SK-N-SH treated with all-trans-retinoic acid at 6 μM for 48 hours (cell line): Measurements from ENCODE around the gene CEP63.

ENCODE experiments used
- BACH2 ChIP-seq: fragments of 250-450 bp; sonication (Bioruptor Pico); IDR thresholded peaks from 2 replicates; pipeline ENCODE4 v1.9.0; 2021; ENCODE audit warnings: mild to moderate bottlenecking, borderline replicate concordance
- CSRNP3 ChIP-seq: fragments of 250-450 bp; sonication (Bioruptor Pico); IDR thresholded peaks from 2 replicates; pipeline ENCODE4 v1.5.1; 2021; ENCODE audit warnings: mild to moderate bottlenecking, moderate library complexity
- GLIS3 ChIP-seq: fragments of 250-450 bp; sonication (Bioruptor Pico); IDR thresholded peaks from 2 replicates; pipeline ENCODE4 v1.5.0; 2020; ENCODE audit warnings: mild to moderate bottlenecking, moderate library complexity
- ISL1 ChIP-seq: fragments of 250-450 bp; sonication (Bioruptor Pico); IDR thresholded peaks from 2 replicates; pipeline ENCODE4 v2.1.2; 2022; ENCODE audit warnings: mild to moderate bottlenecking, moderate library complexity
- PATZ1 ChIP-seq: fragments of 250-450 bp; sonication (Bioruptor Pico); IDR thresholded peaks from 2 replicates; pipeline ENCODE4 v1.8.0; 2020; ENCODE audit warnings: mild to moderate bottlenecking, moderate library complexity, borderline replicate concordance
- POU6F1 ChIP-seq: fragments of 250-450 bp; sonication (Bioruptor Pico); IDR thresholded peaks from 2 replicates; pipeline ENCODE4 v1.8.0; 2021; ENCODE audit warnings: low read depth, mild to moderate bottlenecking, moderate library complexity, borderline replicate concordance
- RARB ChIP-seq: fragments of 250-450 bp; sonication (Bioruptor Pico); IDR thresholded peaks from 2 replicates; pipeline ENCODE4 v1.8.0; 2021; ENCODE audit warnings: mild to moderate bottlenecking, moderate library complexity
- SNAI2 ChIP-seq: fragments of 250-450 bp; sonication (Bioruptor Pico); IDR thresholded peaks from 2 replicates; pipeline ENCODE4 v1.5.0; 2020; ENCODE audit warnings: mild to moderate bottlenecking, moderate library complexity
- TOX ChIP-seq: fragments of 250-450 bp; sonication (Bioruptor Pico); IDR thresholded peaks from 2 replicates; pipeline ENCODE4 v1.8.0; 2021; ENCODE audit warnings: mild to moderate bottlenecking, moderate library complexity, borderline replicate concordance
- ZC3H10 ChIP-seq: fragments of 250-450 bp; sonication (Bioruptor Pico); IDR thresholded peaks from 2 replicates; pipeline ENCODE4 v1.5.1; 2021; ENCODE audit warnings: mild to moderate bottlenecking, moderate library complexity
- ZFP3 ChIP-seq: fragments of 250-450 bp; sonication (Bioruptor Pico); IDR thresholded peaks from 2 replicates; pipeline ENCODE4 v1.5.0; 2020; ENCODE audit warnings: mild to moderate bottlenecking, moderate library complexity
- ZFP30 ChIP-seq: fragments of 450-650 bp; formaldehyde crosslinking; IDR thresholded peaks from 2 replicates; pipeline ENCODE4 v1.5.0; 2022; ENCODE audit warnings: mild to moderate bottlenecking, moderate library complexity
- ZNF70 ChIP-seq: fragments of 450-650 bp; formaldehyde crosslinking; IDR thresholded peaks from 2 replicates; pipeline ENCODE4 v1.5.0; 2020; ENCODE audit warnings: mild to moderate bottlenecking, moderate library complexity
- ZNF8 ChIP-seq: fragments of 450-650 bp; formaldehyde crosslinking; IDR thresholded peaks from 2 replicates; pipeline ENCODE4 v1.5.0; 2020; ENCODE audit warnings: mild to moderate bottlenecking, moderate library complexity

- no peak for TF ChIP-seq ZFP30
- no peak for TF ChIP-seq ZFP3
- no peak for TF ChIP-seq ZNF8
- TF ChIP-seq RARB (CRISPR knock-in tag): no peak
- no peak for TF ChIP-seq TOX
- TF ChIP-seq BACH2: no peak
- no peak for TF ChIP-seq CSRNP3 (CRISPR knock-in tag)
- no peak for TF ChIP-seq ZC3H10
- TF ChIP-seq POU6F1 (CRISPR knock-in tag): no peak
- TF ChIP-seq SNAI2 (CRISPR knock-in tag): no peak
- TF ChIP-seq GLIS3 (CRISPR knock-in tag): no peak
- TF ChIP-seq PATZ1 (CRISPR knock-in tag): no peak
- no peak for TF ChIP-seq ZNF70
- no peak for TF ChIP-seq ISL1 (CRISPR knock-in tag)
Measured at GRCh38 chr3:134563601-134564000, 77.7 kb downstream of the CEP63 start.
